Measurements from ENCODE around the gene TBC1D22B.

GRCh38 chr6:37243816-37244370 is 13.7 kb upstream of the TBC1D22B start:
- no peak for TF ChIP-seq CTCF (IDR thresholded peaks at IDR 0.05; ENCODE audit: extremely low read depth in 1 of 2, insufficient read depth in 1 of 2, low read depth in 1 of 2, low read length in 2 of 2)
- no peak for TF ChIP-seq POLR2A (IDR thresholded peaks at IDR 0.05; ENCODE audit: low read depth, low read length)
- no peak for TF ChIP-seq POLR2AphosphoS5 (IDR thresholded peaks at IDR 0.05; ENCODE audit: insufficient read depth, low read depth, low read length)

Data from endothelial cell of umbilical vein (primary cell).